ENCODE data around the gene C19orf38.

- TF ChIP-seq POLR2A (IDR thresholded peaks at IDR 0.05; ENCODE audit: low read depth, low read length): no peak
- TF ChIP-seq TAF1 (IDR thresholded peaks at IDR 0.05; ENCODE audit: borderline replicate concordance, low read depth, low read length): no peak
Observed at GRCh38 chr19:10892256-10892655, 44.0 kb downstream of the C19orf38 start.
